Measurements from ENCODE around the gene GPR107.

DNA sequence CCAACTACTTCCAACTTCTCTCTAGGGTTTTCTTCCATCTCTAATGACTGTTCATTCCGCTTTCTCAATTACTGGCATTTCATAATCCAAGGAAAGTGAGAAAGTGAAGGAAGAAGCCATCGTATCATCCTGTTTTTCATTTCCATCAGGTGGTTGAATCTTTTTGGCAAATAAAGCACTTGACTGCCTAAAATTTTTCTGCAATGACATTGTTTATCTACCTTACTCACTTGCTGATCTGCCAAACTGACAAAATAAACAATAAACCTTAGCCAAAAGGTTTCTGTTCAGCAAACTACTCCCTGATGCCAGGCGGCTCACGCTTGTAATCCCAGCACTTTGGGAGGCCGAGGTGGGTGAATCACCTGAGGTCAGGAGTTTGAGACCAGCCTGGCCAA, 29.1 kb upstream of the GPR107 start:
- TF ChIP-seq GATA2 (IDR thresholded peaks at IDR 0.05; ENCODE audit: low read depth, low read length), result no peak
- TF ChIP-seq GATA3 (IDR thresholded peaks at IDR 0.05; ENCODE audit: low read depth, low read length), result no peak
